ENCODE data around the gene NEDD4. TPM values are rescaled to one million over a fixed set of nuclear protein-coding genes. Genes with fewer than 3 reads are reported as not detected.

NEDD4 gene
- total and polyA plus RNA-seq, 10 of the 15 experiments (the other 5 are each of a cell fraction or from before 2014, with no cell fraction given), result 1.3 to 7.7 (median 4.4) TPM

- Histone ChIP-seq H3K36me3 (ENCODE audit: control insufficient read depth in 2 of 2, insufficient read depth in 2 of 2, low read length in 1 of 2) (no peaks in the 10 kb centered on the region), H4K20me1 (ENCODE audit: control insufficient read depth, insufficient read depth) (no peaks in the 10 kb centered on the region), H3K4me2 (ENCODE audit: control insufficient read depth, insufficient read depth) (no peak overlapping the region), H3K27ac (ENCODE audit: control insufficient read depth, insufficient read depth) (no peak overlapping the region), H3K4me3 (no peak overlapping the region), H3K4me1 (ENCODE audit: control insufficient read depth, insufficient read depth, low read length) (no peaks in the 10 kb centered on the region), H3K9me3 (replicated peaks; ENCODE audit: control insufficient read depth, insufficient read depth, low read length) (no peaks in the 10 kb centered on the region), H2AFZ (ENCODE audit: control insufficient read depth, low read depth, low read length) (no peak overlapping the region), H3K9ac (ENCODE audit: control insufficient read depth, insufficient read depth, low read length) (no peak overlapping the region), H3K79me2 (ENCODE audit: control insufficient read depth, insufficient read depth, low read length) (no peaks in the 10 kb centered on the region), H3K27me3 (replicated peaks in 1 of 2; ENCODE audit: control insufficient read depth in 2 of 2, insufficient read depth in 2 of 2, low read length in 1 of 2) (no peaks in the 10 kb centered on the region)
- ChIA-PET CTCF (no interaction called here), POLR2A (no interaction called here), SMC1A (ENCODE audit: uncharacterized antibody, unreplicated experiment) (no interaction called here), RAD21 (ENCODE audit: unreplicated experiment) (no interaction called here)
- in situ Hi-C loops (cut with MboI) (no loop called here), intact Hi-C loops (cut with micrococcal nuclease; ENCODE audit: unreplicated experiment) (no loop called here)
- 35% methylated on average over 3 of the region's 3 CpGs for WGBS (ENCODE audit: insufficient coverage, insufficient replicate concordance, low lambda C conversion rate, missing lambda C conversion rate)
- BruUV-seq (replicated peaks), result no TSS peak
- ATAC-seq, result no peak
- no peak for FAIRE-seq
- no peak for DNase-seq (ENCODE audit: low read depth, low spot score)
- TF ChIP-seq POLR2AphosphoS2 (IDR thresholded peaks at IDR 0.05; ENCODE audit: low read depth, low read length) (no peak), GABPA (IDR thresholded peaks at IDR 0.05; ENCODE audit: low read depth) (no peak), NFYB (IDR thresholded peaks at IDR 0.05; ENCODE audit: insufficient read depth, low read depth, low read length) (no peak), IRF3 (IDR thresholded peaks at IDR 0.05) (no peak), ZBED1 (IDR thresholded peaks at IDR 0.05; ENCODE audit: borderline replicate concordance) (no peak), NBN (IDR thresholded peaks at IDR 0.05) (no peak), IRF5 (IDR thresholded peaks at IDR 0.05; ENCODE audit: borderline replicate concordance) (no peak), EED (IDR thresholded peaks at IDR 0.05; ENCODE audit: low read depth) (no peak), RB1 (IDR thresholded peaks at IDR 0.05; ENCODE audit: borderline replicate concordance) (no peak), WRNIP1 (IDR thresholded peaks at IDR 0.05; ENCODE audit: borderline replicate concordance, low read depth, low read length) (no peak), RAD21 (IDR thresholded peaks at IDR 0.05; ENCODE audit: insufficient read depth, low read depth, low read length) (no peak), ELK1 (IDR thresholded peaks at IDR 0.05; ENCODE audit: low read depth, low read length) (no peak), ZNF24 (IDR thresholded peaks at IDR 0.05) (no peak)
- TF ChIP-seq, protein P1, sequence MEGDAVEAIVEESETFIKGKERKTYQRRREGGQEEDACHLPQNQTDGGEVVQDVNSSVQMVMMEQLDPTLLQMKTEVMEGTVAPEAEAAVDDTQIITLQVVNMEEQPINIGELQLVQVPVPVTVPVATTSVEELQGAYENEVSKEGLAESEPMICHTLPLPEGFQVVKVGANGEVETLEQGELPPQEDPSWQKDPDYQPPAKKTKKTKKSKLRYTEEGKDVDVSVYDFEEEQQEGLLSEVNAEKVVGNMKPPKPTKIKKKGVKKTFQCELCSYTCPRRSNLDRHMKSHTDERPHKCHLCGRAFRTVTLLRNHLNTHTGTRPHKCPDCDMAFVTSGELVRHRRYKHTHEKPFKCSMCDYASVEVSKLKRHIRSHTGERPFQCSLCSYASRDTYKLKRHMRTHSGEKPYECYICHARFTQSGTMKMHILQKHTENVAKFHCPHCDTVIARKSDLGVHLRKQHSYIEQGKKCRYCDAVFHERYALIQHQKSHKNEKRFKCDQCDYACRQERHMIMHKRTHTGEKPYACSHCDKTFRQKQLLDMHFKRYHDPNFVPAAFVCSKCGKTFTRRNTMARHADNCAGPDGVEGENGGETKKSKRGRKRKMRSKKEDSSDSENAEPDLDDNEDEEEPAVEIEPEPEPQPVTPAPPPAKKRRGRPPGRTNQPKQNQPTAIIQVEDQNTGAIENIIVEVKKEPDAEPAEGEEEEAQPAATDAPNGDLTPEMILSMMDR (IDR thresholded peaks at IDR 0.05 in 2 of 3, conservative IDR thresholded peaks at IDR 0.05 in 1 of 3; ENCODE audit: control insufficient read depth in 2 of 3, extremely low read depth in 1 of 3, insufficient read depth in 1 of 3, low read depth in 3 of 3, low read length in 3 of 3), result no peak
- TF ChIP-seq, protein P2, sequence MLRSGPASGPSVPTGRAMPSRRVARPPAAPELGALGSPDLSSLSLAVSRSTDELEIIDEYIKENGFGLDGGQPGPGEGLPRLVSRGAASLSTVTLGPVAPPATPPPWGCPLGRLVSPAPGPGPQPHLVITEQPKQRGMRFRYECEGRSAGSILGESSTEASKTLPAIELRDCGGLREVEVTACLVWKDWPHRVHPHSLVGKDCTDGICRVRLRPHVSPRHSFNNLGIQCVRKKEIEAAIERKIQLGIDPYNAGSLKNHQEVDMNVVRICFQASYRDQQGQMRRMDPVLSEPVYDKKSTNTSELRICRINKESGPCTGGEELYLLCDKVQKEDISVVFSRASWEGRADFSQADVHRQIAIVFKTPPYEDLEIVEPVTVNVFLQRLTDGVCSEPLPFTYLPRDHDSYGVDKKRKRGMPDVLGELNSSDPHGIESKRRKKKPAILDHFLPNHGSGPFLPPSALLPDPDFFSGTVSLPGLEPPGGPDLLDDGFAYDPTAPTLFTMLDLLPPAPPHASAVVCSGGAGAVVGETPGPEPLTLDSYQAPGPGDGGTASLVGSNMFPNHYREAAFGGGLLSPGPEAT (IDR thresholded peaks at IDR 0.05; ENCODE audit: low read depth), result no peak
These were observed 170.2 kb downstream of the NEDD4 start for GRCh38 chr15:55823191-55823670.

All from GM12878 (cell line).